ENCODE results near the gene SMAP1.
A peak's percentile ranks its signal among the peaks of the same experiment; 100 is the strongest.
"Not testable (repeated sequence)": the region's sequence is repeated elsewhere in the genome, so short reads cannot be mapped to it uniquely, and the experiment has no call there.

SMAP1 gene

GRCh38 chr6:70742462-70742861 lies 74.8 kb downstream of the SMAP1 start:
- DNase-seq = not testable (repeated sequence)

- DNase-seq = no peak
Observed at GRCh38 chr6:70753870-70754380, 86.2 kb downstream of the SMAP1 start.

GRCh38 chr6:70758883-70759282 lies 91.2 kb downstream of the SMAP1 start:
- DNase-seq = no peak

- no peak for DNase-seq
Observed at GRCh38 chr6:70763754-70764510, 96.2 kb downstream of the SMAP1 start.

- no peak for DNase-seq
Observed at GRCh38 chr6:70764706-70765105, 97.0 kb downstream of the SMAP1 start.

GRCh38 chr6:70771351-70771750 lies 103.7 kb downstream of the SMAP1 start:
- not testable (repeated sequence) for DNase-seq

GRCh38 chr6:70779934-70780333 lies 112.3 kb downstream of the SMAP1 start:
- DNase-seq = no peak

- no peak for DNase-seq
Observed at GRCh38 chr6:70790483-70791224, 123.0 kb downstream of the SMAP1 start.

GRCh38 chr6:70797625-70798024 lies 129.9 kb downstream of the SMAP1 start:
- no peak for DNase-seq

- no peak for DNase-seq
Observed at GRCh38 chr6:70806086-70806485, 138.4 kb downstream of the SMAP1 start.

GRCh38 chr6:70811788-70812187 lies 144.1 kb downstream of the SMAP1 start:
- peak; percentile 12 for DNase-seq

- DNase-seq = no peak
Observed at GRCh38 chr6:70813885-70814284, 146.2 kb downstream of the SMAP1 start.

GRCh38 chr6:70819646-70820045 lies 152.0 kb downstream of the SMAP1 start:
- DNase-seq = no peak

- DNase-seq = no peak
Observed at GRCh38 chr6:70820778-70821177, 153.1 kb downstream of the SMAP1 start.

- DNase-seq = no peak
Observed at GRCh38 chr6:70821751-70822150, 154.1 kb downstream of the SMAP1 start.

GRCh38 chr6:70823651-70824050 lies 156.0 kb downstream of the SMAP1 start:
- no peak for DNase-seq

GRCh38 chr6:70831427-70831826 lies 163.7 kb downstream of the SMAP1 start:
- no peak for DNase-seq

GRCh38 chr6:70834520-70834919 lies 166.8 kb downstream of the SMAP1 start:
- peak; percentile 26 for DNase-seq

GRCh38 chr6:70838907-70839285 lies 171.2 kb downstream of the SMAP1 start:
- no peak for DNase-seq

GRCh38 chr6:70839286-70840266 lies 171.9 kb downstream of the SMAP1 start:
- no peak for DNase-seq

- DNase-seq = no peak
Observed at GRCh38 chr6:70841112-70841511, 173.4 kb downstream of the SMAP1 start.

- no peak for DNase-seq
Observed at GRCh38 chr6:70842541-70842940, 174.9 kb downstream of the SMAP1 start.

GRCh38 chr6:70843328-70843918 lies 175.7 kb downstream of the SMAP1 start:
- no peak for DNase-seq
